Measurements from ENCODE around the gene CTNND2. TPM values are rescaled to one million over a fixed set of nuclear protein-coding genes. Genes with fewer than 3 reads are reported as not detected.

The CTNND2 gene
- total RNA-seq, 2 experiments from 2014 or later, result not detected

DNA sequence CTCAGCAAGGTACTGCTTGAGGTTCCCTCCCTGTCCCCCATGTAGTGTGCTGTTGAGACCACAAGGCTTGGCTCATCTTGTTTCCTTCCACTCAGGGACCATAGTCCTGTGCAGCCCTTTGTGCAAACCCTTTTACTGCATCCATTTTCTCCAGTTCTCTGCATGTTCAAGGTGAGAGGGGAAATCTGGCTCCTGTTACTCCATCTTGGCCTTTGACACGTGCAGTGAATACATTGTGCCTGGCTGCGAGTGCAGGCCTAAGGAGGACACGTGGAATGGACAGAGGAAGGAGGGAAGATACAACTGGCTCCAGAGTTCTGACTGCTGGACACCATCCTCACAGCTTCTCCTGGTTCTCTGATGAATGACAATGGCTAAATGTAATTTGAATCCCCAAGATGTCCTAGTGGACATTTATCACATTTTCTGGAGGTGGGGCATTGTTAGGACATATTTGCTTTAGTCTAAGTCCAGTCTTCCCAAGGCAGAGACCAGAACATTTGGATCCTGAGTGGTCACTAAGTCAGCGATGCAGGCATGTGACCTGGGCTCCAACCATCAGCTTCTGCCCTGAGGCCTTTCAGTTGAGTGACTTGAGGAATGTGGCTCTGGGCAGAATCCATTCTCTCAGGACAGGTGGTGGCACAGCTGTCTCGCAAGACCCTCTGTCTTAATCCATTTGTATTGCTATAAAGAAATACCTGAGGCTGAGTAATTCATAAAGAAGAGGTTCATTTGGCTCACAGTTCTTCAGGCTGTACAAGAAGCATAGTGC, 954.2 kb downstream of the CTNND2 start:
- H3K4me1 Mint-ChIP-seq (ENCODE audit: low read depth), result no peaks in the 10 kb centered on the region
- no peak for ATAC-seq
- POLR2A ChIA-PET, result no interaction called here
- CTCF ChIA-PET, result no interaction called here
- no peak overlapping the region for H3K4me3 Mint-ChIP-seq
- TF ChIP-seq, protein P1, sequence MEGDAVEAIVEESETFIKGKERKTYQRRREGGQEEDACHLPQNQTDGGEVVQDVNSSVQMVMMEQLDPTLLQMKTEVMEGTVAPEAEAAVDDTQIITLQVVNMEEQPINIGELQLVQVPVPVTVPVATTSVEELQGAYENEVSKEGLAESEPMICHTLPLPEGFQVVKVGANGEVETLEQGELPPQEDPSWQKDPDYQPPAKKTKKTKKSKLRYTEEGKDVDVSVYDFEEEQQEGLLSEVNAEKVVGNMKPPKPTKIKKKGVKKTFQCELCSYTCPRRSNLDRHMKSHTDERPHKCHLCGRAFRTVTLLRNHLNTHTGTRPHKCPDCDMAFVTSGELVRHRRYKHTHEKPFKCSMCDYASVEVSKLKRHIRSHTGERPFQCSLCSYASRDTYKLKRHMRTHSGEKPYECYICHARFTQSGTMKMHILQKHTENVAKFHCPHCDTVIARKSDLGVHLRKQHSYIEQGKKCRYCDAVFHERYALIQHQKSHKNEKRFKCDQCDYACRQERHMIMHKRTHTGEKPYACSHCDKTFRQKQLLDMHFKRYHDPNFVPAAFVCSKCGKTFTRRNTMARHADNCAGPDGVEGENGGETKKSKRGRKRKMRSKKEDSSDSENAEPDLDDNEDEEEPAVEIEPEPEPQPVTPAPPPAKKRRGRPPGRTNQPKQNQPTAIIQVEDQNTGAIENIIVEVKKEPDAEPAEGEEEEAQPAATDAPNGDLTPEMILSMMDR (IDR thresholded peaks at IDR 0.05), result no peak
- no peak overlapping the region for H3K27ac Mint-ChIP-seq
- intact Hi-C loops (cut with micrococcal nuclease), result no loop called here
- peaks cover 2% of the 10 kb centered on the region for H3K27me3 Mint-ChIP-seq
- no peaks in the 10 kb centered on the region for H3K9me3 Mint-ChIP-seq
- DNase-seq, result no peak
- no peaks in the 10 kb centered on the region for H3K36me3 Mint-ChIP-seq (ENCODE audit: low read depth)

DNA sequence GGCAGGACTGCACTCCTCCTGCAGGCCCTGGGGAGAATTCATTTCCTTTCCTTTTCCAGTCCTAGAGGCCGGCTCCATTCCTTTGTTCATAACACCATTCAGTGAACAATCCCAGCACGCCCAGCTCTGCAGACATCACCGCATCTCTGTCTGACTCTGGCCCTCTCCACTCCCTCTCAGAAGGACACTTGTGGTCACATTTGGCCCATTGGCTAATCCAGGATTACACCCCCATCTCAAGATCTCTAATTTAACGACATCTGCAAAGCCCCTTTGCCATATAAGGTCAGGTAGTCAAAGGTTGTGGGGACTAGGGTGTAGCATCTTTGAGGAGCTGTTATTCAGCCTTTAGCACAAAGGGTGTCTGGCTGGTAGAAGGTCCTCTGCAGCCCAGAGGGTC, 958.2 kb downstream of the CTNND2 start:
- no peaks in the 10 kb centered on the region for H3K36me3 Mint-ChIP-seq (ENCODE audit: low read depth)
- TF ChIP-seq, protein P1 (IDR thresholded peaks at IDR 0.05), result no peak
- no peaks in the 10 kb centered on the region for H3K4me1 Mint-ChIP-seq (ENCODE audit: low read depth)
- no peak overlapping the region for H3K27ac Mint-ChIP-seq
- H3K4me3 Mint-ChIP-seq, result no peak overlapping the region
- ATAC-seq, result no peak
- H3K27me3 Mint-ChIP-seq, result peaks cover 2% of the 10 kb centered on the region
- POLR2A ChIA-PET, result no interaction called here
- CTCF ChIA-PET, result interaction anchor here (1.3 kb wide), 1 partner anchor 89 kb away, joined by 3 read pairs; no protein-coding TSS in a partner anchor
- intact Hi-C loops (cut with micrococcal nuclease), result no loop called here
- no peaks in the 10 kb centered on the region for H3K9me3 Mint-ChIP-seq
- DNase-seq, result no peak

DNA sequence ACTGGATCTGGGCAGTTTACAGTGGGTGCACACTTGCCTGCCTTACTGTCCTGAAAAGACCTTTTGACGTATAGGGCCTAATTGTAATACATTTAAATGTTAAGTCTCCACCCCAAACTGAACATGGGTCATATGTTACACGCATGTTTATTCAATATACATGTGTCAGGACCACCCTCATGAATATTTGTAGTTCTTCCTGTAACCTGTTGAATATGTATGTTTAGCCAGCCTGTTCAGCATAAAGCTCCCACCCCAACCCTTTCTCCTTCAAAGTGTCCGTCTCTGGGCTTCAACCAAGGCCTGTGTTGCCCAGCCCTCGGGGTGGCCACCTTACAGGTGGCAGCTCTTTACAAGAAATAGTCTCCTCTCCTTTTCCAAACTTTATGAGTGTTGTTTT, 962.3 kb downstream of the CTNND2 start:
- intact Hi-C loops (cut with micrococcal nuclease), result no loop called here
- TF ChIP-seq, protein P1 (IDR thresholded peaks at IDR 0.05), result no peak
- CTCF ChIA-PET, result no interaction called here
- Mint-ChIP-seq H3K4me1 (ENCODE audit: low read depth) (no peaks in the 10 kb centered on the region), H3K27ac (no peak overlapping the region), H3K9me3 (no peaks in the 10 kb centered on the region), H3K27me3 (no peaks in the 10 kb centered on the region), H3K36me3 (ENCODE audit: low read depth) (no peaks in the 10 kb centered on the region), H3K4me3 (no peak overlapping the region)
- ATAC-seq (no peak), DNase-seq (no peak)
- POLR2A ChIA-PET, result interaction anchor here (0.7 kb wide), 1 partner anchor 59 kb away, joined by 4 read pairs; no protein-coding TSS in a partner anchor

DNA sequence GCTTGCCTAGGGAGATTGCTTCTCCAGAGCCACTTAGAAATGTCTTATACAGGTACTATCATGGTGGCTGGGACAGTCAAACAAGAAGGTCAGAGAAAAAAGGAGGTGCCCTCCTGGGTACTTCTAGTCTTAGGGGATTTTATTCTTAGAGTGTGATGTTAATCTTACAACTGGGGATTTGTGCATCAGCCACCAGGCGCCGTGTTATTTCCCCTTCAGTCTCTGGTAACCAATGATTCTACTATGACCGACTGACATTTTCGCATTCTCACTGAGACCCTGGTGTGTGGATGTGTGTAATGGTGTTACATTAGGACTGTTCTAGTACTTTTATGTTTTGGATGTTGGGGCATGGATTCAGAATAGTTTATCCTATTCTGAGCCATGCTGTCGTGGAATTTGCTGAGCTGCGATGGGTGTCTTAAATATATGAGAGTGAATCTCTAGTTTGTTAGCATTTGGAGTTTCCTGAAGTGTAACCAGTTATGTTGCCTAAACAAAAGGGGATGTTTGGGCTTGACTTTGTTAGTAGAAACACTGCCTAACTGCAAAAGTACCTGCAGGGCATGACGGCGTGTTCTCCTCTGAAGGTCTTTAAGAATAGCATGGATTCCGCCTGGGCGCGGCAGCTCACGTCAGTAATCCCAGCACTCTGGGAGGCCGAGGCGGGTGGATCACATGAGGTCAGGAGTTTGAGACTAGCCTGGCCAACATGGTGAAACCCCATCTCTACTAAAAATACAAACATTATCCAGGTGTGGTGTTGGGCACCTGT, 968.0 kb downstream of the CTNND2 start:
- TF ChIP-seq, protein P1 (IDR thresholded peaks at IDR 0.05), result no peak
- intact Hi-C loops (cut with micrococcal nuclease), result no loop called here
- Mint-ChIP-seq H3K4me1 (ENCODE audit: low read depth) (no peaks in the 10 kb centered on the region), H3K4me3 (no peak overlapping the region), H3K36me3 (ENCODE audit: low read depth) (no peaks in the 10 kb centered on the region), H3K27me3 (no peaks in the 10 kb centered on the region), H3K27ac (no peak overlapping the region), H3K9me3 (no peaks in the 10 kb centered on the region)
- ChIA-PET POLR2A (no interaction called here), CTCF (no interaction called here)
- DNase-seq, result no peak
- no peak for ATAC-seq

DNA sequence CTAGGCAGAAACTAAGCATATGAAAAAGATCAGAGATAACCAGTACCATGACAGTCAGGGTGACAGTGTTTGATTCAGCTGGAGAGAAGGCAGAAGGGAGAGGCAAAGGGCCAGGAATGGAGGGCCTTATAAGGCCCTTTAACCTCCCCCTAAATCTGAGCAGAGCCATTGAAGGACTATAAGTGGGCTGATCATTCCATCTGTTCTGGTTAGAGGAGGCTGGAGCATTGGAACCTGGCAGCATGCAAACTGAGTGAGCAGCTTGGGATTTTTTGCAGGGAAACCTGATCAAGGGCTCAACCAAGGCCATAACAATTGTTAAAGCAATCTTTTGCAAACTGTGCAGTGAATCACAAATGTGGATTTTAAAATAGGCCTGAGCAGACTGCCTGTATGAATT, 968.7 kb downstream of the CTNND2 start:
- DNase-seq (no peak), ATAC-seq (no peak)
- TF ChIP-seq, protein P1 (IDR thresholded peaks at IDR 0.05), result no peak
- Mint-ChIP-seq H3K27me3 (no peaks in the 10 kb centered on the region), H3K36me3 (ENCODE audit: low read depth) (no peaks in the 10 kb centered on the region), H3K9me3 (no peaks in the 10 kb centered on the region), H3K27ac (no peak overlapping the region), H3K4me3 (no peak overlapping the region), H3K4me1 (ENCODE audit: low read depth) (no peaks in the 10 kb centered on the region)
- ChIA-PET POLR2A (no interaction called here), CTCF (no interaction called here)
- intact Hi-C loops (cut with micrococcal nuclease), result no loop called here

Data from activated CD8-positive, alpha-beta T cell treated with anti-CD3 and anti-CD28 coated beads for 36 hours (primary cell).